ENCODE measurements around the gene CFAP99.

Gene CFAP99

GRCh38 chr4:2408401-2408958 is 10.3 kb upstream of the CFAP99 start:
- in situ Hi-C loops (cut with MboI; ENCODE audit: low pct_unique_long_range_greater_than_20kb, low sequenced_read_pairs): no loop called here
- DNase-seq: no peak

- in situ Hi-C loops (cut with MboI; ENCODE audit: low pct_unique_long_range_greater_than_20kb, low sequenced_read_pairs): no loop called here
- no peak for DNase-seq
Observed at GRCh38 chr4:2408976-2409375, 9.8 kb upstream of the CFAP99 start.

- in situ Hi-C loops (cut with MboI; ENCODE audit: low pct_unique_long_range_greater_than_20kb, low sequenced_read_pairs): no loop called here
- DNase-seq: no peak
Observed at GRCh38 chr4:2409381-2409783, 9.4 kb upstream of the CFAP99 start.

- no peak for DNase-seq
- in situ Hi-C loops (cut with MboI; ENCODE audit: low pct_unique_long_range_greater_than_20kb, low sequenced_read_pairs): no loop called here
Observed at GRCh38 chr4:2411786-2412510, 6.8 kb upstream of the CFAP99 start.

- in situ Hi-C loops (cut with MboI; ENCODE audit: low pct_unique_long_range_greater_than_20kb, low sequenced_read_pairs): no loop called here
Observed at GRCh38 chr4:2412534-2412884, 6.2 kb upstream of the CFAP99 start.

GRCh38 chr4:2412885-2413716 is 5.7 kb upstream of the CFAP99 start:
- in situ Hi-C loops (cut with MboI; ENCODE audit: low pct_unique_long_range_greater_than_20kb, low sequenced_read_pairs): no loop called here
- peak; percentile 100 for DNase-seq

More at GRCh38 chr4:2412534-2412884, 6.2 kb upstream of the CFAP99 start:
- no peak for DNase-seq

- no peak for DNase-seq
- in situ Hi-C loops (cut with MboI; ENCODE audit: low pct_unique_long_range_greater_than_20kb, low sequenced_read_pairs): no loop called here
Observed at GRCh38 chr4:2413821-2414610, 4.7 kb upstream of the CFAP99 start.

- no peak for DNase-seq
- in situ Hi-C loops (cut with MboI; ENCODE audit: low pct_unique_long_range_greater_than_20kb, low sequenced_read_pairs): no loop called here
Observed at GRCh38 chr4:2415213-2415612, 3.5 kb upstream of the CFAP99 start.

GRCh38 chr4:2415881-2416563 is 2.7 kb upstream of the CFAP99 start:
- no peak for DNase-seq
- in situ Hi-C loops (cut with MboI; ENCODE audit: low pct_unique_long_range_greater_than_20kb, low sequenced_read_pairs): no loop called here

- peak; percentile 54 for DNase-seq
- in situ Hi-C loops (cut with MboI; ENCODE audit: low pct_unique_long_range_greater_than_20kb, low sequenced_read_pairs): no loop called here
Observed at GRCh38 chr4:2416564-2417225, 2.1 kb upstream of the CFAP99 start.

- no peak for DNase-seq
Observed at GRCh38 chr4:2417226-2417764, 1.5 kb upstream of the CFAP99 start.

GRCh38 chr4:2417765-2418649 is 748 bp upstream of the CFAP99 start, which contains the start of gene ZFYVE28:
Gene ZFYVE28, minus strand, starts transcription at chr4:2418645. Its CDS starts 322 bp downstream, at chr4:2418323.
- no peak for DNase-seq
- in situ Hi-C loops (cut with MboI; ENCODE audit: low pct_unique_long_range_greater_than_20kb, low sequenced_read_pairs): no loop called here

More at GRCh38 chr4:2417226-2417764, 1.5 kb upstream of the CFAP99 start:
- in situ Hi-C loops (cut with MboI; ENCODE audit: low pct_unique_long_range_greater_than_20kb, low sequenced_read_pairs): no loop called here

- no peak for DNase-seq
- in situ Hi-C loops (cut with MboI; ENCODE audit: low pct_unique_long_range_greater_than_20kb, low sequenced_read_pairs): no loop called here
Observed at GRCh38 chr4:2419814-2420213, 1.1 kb downstream of the CFAP99 start.

GRCh38 chr4:2421928-2422327 is 3.2 kb downstream of the CFAP99 start:
- in situ Hi-C loops (cut with MboI; ENCODE audit: low pct_unique_long_range_greater_than_20kb, low sequenced_read_pairs): no loop called here
- DNase-seq: no peak

GRCh38 chr4:2423066-2423465 is 4.3 kb downstream of the CFAP99 start:
- DNase-seq: no peak

GRCh38 chr4:2423695-2424094 is 4.9 kb downstream of the CFAP99 start:
- no peak for DNase-seq
- in situ Hi-C loops (cut with MboI; ENCODE audit: low pct_unique_long_range_greater_than_20kb, low sequenced_read_pairs): no loop called here

More at GRCh38 chr4:2423066-2423465, 4.3 kb downstream of the CFAP99 start:
- in situ Hi-C loops (cut with MboI; ENCODE audit: low pct_unique_long_range_greater_than_20kb, low sequenced_read_pairs): no loop called here

- DNase-seq: no peak
- in situ Hi-C loops (cut with MboI; ENCODE audit: low pct_unique_long_range_greater_than_20kb, low sequenced_read_pairs): no loop called here
Observed at GRCh38 chr4:2424581-2424980, 5.8 kb downstream of the CFAP99 start.
